ENCODE measurements around the gene FOXA3. TPM values are rescaled to one million over a fixed set of nuclear protein-coding genes. Genes with fewer than 3 reads are reported as not detected.

The FOXA3 gene
- total RNA-seq, 3 donors from 2014 or later: 0.23 to 0.46 (median 0.26) TPM

Other genes with a start within 250 kb of the FOXA3 start
- 100 to 1,000 TPM; 136 to 178 (median 150) TPM for gene EML2, start 224.9 kb upstream of the FOXA3 start, total RNA-seq
- 1 to 10 TPM in 2 of 3 donors, under 1 TPM in 1; 0.66 to 1.4 (median 1.0) TPM for gene GIPR, start 196.1 kb upstream of the FOXA3 start, total RNA-seq
- 100 to 1,000 TPM; 903 to 949 (median 911) TPM for gene SNRPD2, start 172.4 kb upstream of the FOXA3 start, total RNA-seq
- gene QPCTL, start 171.7 kb upstream of the FOXA3 start, total RNA-seq: 10 to 100 TPM; 10.3 to 13.2 (median 12.3) TPM
- gene FBXO46, start 133.4 kb upstream of the FOXA3 start, total RNA-seq: 10 to 100 TPM; 29.5 to 33.3 (median 29.8) TPM
- gene MEIOSIN, start 130.9 kb upstream of the FOXA3 start, total RNA-seq: not detected
- 1 to 10 TPM; 1.5 to 1.7 (median 1.6) TPM for gene SIX5, start 95.1 kb upstream of the FOXA3 start, total RNA-seq
- 10 to 100 TPM; 19.9 to 22.6 (median 21.1) TPM for gene DMPK, start 81.8 kb upstream of the FOXA3 start, total RNA-seq
- gene DMWD, start 71.5 kb upstream of the FOXA3 start, total RNA-seq: 10 to 100 TPM; 53.3 to 60.5 (median 54.2) TPM
- gene RSPH6A, start 49.0 kb upstream of the FOXA3 start, total RNA-seq: under 1 TPM; 0.15 to 0.33 (median 0.26) TPM
- 100 to 1,000 TPM in 2 of 3 donors, 10 to 100 TPM in 1; 94.1 to 108 (median 106) TPM for gene SYMPK, start 1.2 kb upstream of the FOXA3 start, total RNA-seq
- 10 to 100 TPM; 21.8 to 24.5 (median 22.2) TPM for gene IRF2BP1, start 21.8 kb downstream of the FOXA3 start, total RNA-seq
- gene MYPOP, start 38.3 kb downstream of the FOXA3 start, total RNA-seq: 1 to 10 TPM; 4.8 to 5.5 (median 5.1) TPM
- gene NANOS2, start 50.5 kb downstream of the FOXA3 start, total RNA-seq: not detected
- gene NOVA2, start 109.5 kb downstream of the FOXA3 start, total RNA-seq: not detected
- 10 to 100 TPM; 16.1 to 18.0 (median 18.0) TPM for gene CCDC61, start 131.1 kb downstream of the FOXA3 start, total RNA-seq
- gene PGLYRP1, start 158.7 kb downstream of the FOXA3 start, total RNA-seq: not detected
- gene IGFL4, start 176.7 kb downstream of the FOXA3 start, total RNA-seq: not detected